GM12872 (cell line): ENCODE data around the gene C22orf39.

Source experiments
- CTCF ChIP-seq: IDR thresholded peaks from 3 replicates; pipeline ENCODE4 v1.5.1; 2011; ENCODE audit warnings: low read depth, mild to moderate bottlenecking, low read length, moderate library complexity; ENCODE audit not compliant: insufficient read depth

The C22orf39 gene

DNA sequence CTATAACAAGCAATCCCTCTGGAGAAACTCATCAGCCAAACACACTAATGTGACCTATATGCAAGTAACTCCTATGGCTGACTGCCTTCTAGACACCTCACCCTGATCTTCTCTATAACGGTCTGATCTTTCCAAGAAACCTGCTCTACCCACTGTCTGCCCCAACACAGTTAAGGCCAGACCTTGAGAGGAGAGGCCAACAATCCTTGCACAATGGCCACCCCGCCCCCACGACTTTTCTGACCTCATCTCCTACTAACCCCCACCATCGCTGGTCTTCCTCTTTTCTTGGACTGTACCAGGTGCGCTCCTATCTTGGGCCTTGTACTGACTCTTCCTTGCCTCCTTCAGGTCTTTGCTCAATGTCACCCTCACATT is 28.4 kb downstream of the C22orf39 start:
- no peak for TF ChIP-seq CTCF

GRCh38 chr22:19412923-19413322 is 34.6 kb downstream of the C22orf39 start:
- no peak for TF ChIP-seq CTCF

DNA sequence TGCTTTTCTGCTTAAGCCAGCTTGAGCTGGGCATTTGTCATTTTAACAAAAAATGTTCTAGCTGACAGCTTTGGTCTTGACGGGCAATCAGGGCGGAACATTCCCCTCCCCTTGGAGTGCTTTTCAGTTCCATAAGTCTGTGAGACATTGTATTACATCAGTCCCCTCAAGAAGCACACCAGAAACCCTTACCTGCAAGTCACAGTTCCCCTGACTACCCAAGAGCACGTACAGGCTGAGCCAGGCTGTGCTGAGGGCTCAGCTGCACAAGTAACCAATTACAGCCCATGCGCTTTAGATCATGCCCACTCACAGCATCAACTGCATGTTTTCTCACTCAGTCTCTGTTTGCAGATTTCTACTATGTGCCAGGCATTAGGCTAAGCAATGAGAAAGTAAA is 35.0 kb downstream of the C22orf39 start:
- no peak for TF ChIP-seq CTCF

DNA sequence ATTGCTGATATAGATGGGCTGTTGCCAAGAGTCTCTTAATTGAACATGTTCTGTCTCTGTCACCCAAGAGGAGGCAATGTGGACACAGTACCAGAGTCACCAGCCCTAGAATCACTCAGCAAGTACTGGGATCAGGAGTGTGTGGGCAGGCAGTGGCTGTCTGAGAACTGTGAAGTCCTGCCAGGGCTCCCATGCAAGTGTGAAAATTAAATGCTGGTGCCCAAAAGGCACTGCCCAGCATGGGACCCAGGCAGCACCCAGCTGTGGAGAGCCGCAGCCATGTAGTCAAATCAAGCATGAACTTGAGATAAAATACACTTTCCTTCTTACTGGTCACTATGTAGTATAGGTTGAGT is 35.8 kb downstream of the C22orf39 start:
- TF ChIP-seq CTCF: no peak

GRCh38 chr22:19410941-19411689 is 36.4 kb downstream of the C22orf39 start:
- no peak for TF ChIP-seq CTCF

- no peak for TF ChIP-seq CTCF
These were observed 39.6 kb downstream of the C22orf39 start for GRCh38 chr22:19407649-19408606.

DNA sequence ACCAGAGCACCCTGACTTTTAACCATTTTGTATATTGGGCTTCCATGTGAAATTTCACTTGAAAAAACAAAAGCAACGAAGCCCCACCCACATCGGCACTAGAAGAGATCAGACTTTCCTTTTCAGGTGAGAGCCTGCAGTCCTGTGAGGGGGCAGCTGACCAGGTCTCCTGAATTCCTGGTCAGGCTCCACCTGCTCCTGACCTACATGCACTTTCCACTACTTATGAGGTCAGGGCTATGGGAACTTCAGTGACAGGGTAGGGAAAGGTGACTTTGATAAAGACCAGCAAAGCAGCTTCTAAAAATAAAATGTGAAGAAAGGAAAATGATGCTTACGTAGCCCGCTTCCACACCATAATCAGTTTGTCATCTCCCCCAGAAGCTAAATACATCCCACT is 40.7 kb downstream of the C22orf39 start:
- TF ChIP-seq CTCF: no peak
